ENCODE results near the gene FGF1. TPM values are rescaled to one million over a fixed set of nuclear protein-coding genes. Genes with fewer than 3 reads are reported as not detected.

Gene FGF1
- total and polyA plus RNA-seq, 2 of the 4 experiments (the other 2 are of a cell fraction): 7.6 to 7.7 TPM

- no peaks in the 10 kb centered on the region for H3K36me3 ChIP-seq (ENCODE audit: control insufficient read depth, insufficient read depth, low read length)
- H3K14ac ChIP-seq (replicated peaks; ENCODE audit: low read depth, low read length): peak overlapping the region; percentile 14; the same call in 1 of the 2 replicates
- TF ChIP-seq ELK1 (IDR thresholded peaks at IDR 0.05; ENCODE audit: borderline replicate concordance, low read depth, low read length) (no peak), MAFK (IDR thresholded peaks at IDR 0.05; ENCODE audit: low read depth, low read length) (no peak), POLR2A (IDR thresholded peaks at IDR 0.05; ENCODE audit: low read depth, low read length) (no peak), NFE2L2 (IDR thresholded peaks at IDR 0.05; ENCODE audit: low read depth, low read length) (no peak), CEBPB (IDR thresholded peaks at IDR 0.05; ENCODE audit: low read depth, low read length) (peak; percentile 95), MAZ (IDR thresholded peaks at IDR 0.05; ENCODE audit: borderline replicate concordance, low read depth, low read length) (no peak), CTCF (conservative IDR thresholded peaks at IDR 0.05; ENCODE audit: low read depth, low read length) (no peak), RFX5 (IDR thresholded peaks at IDR 0.05; ENCODE audit: low read depth, low read length) (no peak), FOS (IDR thresholded peaks at IDR 0.05; ENCODE audit: low read depth, low read length) (peak; percentile 9; the same call in 1 of the 2 replicates), SMC3 (IDR thresholded peaks at IDR 0.05; ENCODE audit: low read depth, low read length) (no peak), RCOR1 (IDR thresholded peaks at IDR 0.05; ENCODE audit: insufficient replicate concordance, low read length) (peak; percentile 65)
- H3K27me3 ChIP-seq (ENCODE audit: control insufficient read depth, insufficient read depth, low read length): peaks cover 1% of the 10 kb centered on the region; the same call in 1 of the 2 replicates
- H2BK15ac ChIP-seq (ENCODE audit: low read depth, low read length): peak overlapping the region; percentile 37; the same call in 1 of the 3 replicates
- H3K23ac ChIP-seq (ENCODE audit: low read depth, low read length): no peak overlapping the region
- DNase-seq (peak; percentile 85), ATAC-seq (ENCODE audit: low read depth) (peak; percentile 58)
- in situ Hi-C loops (cut with MboI; ENCODE audit: low sequenced_read_pairs): no loop called here
- H4K8ac ChIP-seq (ENCODE audit: low read depth in 2 of 2, low read length in 2 of 2): peak overlapping the region in 1 of 2 experiments; percentile 17; a peak in 2 of 4 replicates
- H3K4me3 ChIP-seq (ENCODE audit: insufficient read depth, low read depth, low read length): no peak overlapping the region
- H3K56ac ChIP-seq (ENCODE audit: extremely low read depth, insufficient read depth, low read length): no peak overlapping the region
- no peak overlapping the region for H3K9ac ChIP-seq (ENCODE audit: low read depth, low read length)
- WGBS, 2 experiments (ENCODE audit: extremely low coverage in 2 of 2, insufficient read length in 1 of 2): no CpG with 5 or more reads among the region's 1 CpG
- 0 out of 2 replicates have a peak overlapping the region, but pooled peaks have one; percentile 16 for H2BK20ac ChIP-seq (ENCODE audit: low read depth, low read length)
- no peaks in the 10 kb centered on the region for H4K20me1 ChIP-seq (ENCODE audit: insufficient read depth, low read length)
- peak overlapping the region; percentile 32; the same call in 1 of the 2 replicates for H3K4ac ChIP-seq (ENCODE audit: low read depth, low read length)
- H2AFZ ChIP-seq (replicated peaks; ENCODE audit: low read length, poor library complexity): no peak overlapping the region
- H2BK120ac ChIP-seq (ENCODE audit: low read depth, low read length): peak overlapping the region; percentile 15; the same call in 1 of the 2 replicates
- ChIA-PET CTCF (interaction anchor here (0.8 kb wide), 1 partner anchor 46 kb away, joined by 3 read pairs; no protein-coding TSS in a partner anchor), POLR2A (ENCODE audit: unreplicated experiment) (interaction anchor here (1.4 kb wide), 1 partner anchor 27 kb away, joined by 3 read pairs; no protein-coding TSS in a partner anchor)
- peak overlapping the region; percentile 93 for H3K18ac ChIP-seq (ENCODE audit: low read depth, low read length)
- peak overlapping the region; percentile 20 for H2AK9ac ChIP-seq (replicated peaks; ENCODE audit: low read depth, low read length, poor library complexity)
- H3K9me1 ChIP-seq (ENCODE audit: insufficient read depth, low read length): peaks cover 16% of the 10 kb centered on the region
- peak overlapping the region; percentile 27; the same call in 1 of the 2 replicates for H3K27ac ChIP-seq (ENCODE audit: insufficient read depth, low read length)
- peak overlapping the region; percentile 55; the same call in 1 of the 2 replicates for H2AK5ac ChIP-seq (ENCODE audit: low read depth, low read length)
- dilution Hi-C loops (cut with HindIII; ENCODE audit: low sequenced_read_pairs, unreplicated experiment): no loop called here
- 0 out of 2 replicates have a peak overlapping the region, but pooled peaks have one; percentile 10 for H4K91ac ChIP-seq (ENCODE audit: insufficient read depth, low read depth, low read length)
- intact Hi-C loops (cut with micrococcal nuclease): no loop called here
- no TSS peak for BruUV-seq (replicated peaks)
- H2BK5ac ChIP-seq (ENCODE audit: low read depth, low read length, poor library complexity, severe bottlenecking): peak overlapping the region; percentile 76
- peaks cover 14% of the 10 kb centered on the region for H3K4me1 ChIP-seq (ENCODE audit: control insufficient read depth, insufficient read depth, low read length)
- H3K9me3 ChIP-seq (ENCODE audit: control insufficient read depth, insufficient read depth, low read length): no peaks in the 10 kb centered on the region
- peak overlapping the region; percentile 95 for H4K5ac ChIP-seq (ENCODE audit: low read depth, low read length)
- peak overlapping the region; percentile 91 for H3K4me2 ChIP-seq (ENCODE audit: low read depth, low read length)
- no peaks in the 10 kb centered on the region for H3K79me1 ChIP-seq (ENCODE audit: low read depth in 1 of 2, low read length in 2 of 2)
These were observed 14.1 kb downstream of the FGF1 start for GRCh38 chr5:142671801-142672200.
